GM19324 (cell line): Measurements from ENCODE around the gene DPM2.

Experiments
- ATAC-seq: cut with Tn5 transposase; IDR thresholded peaks from one replicate; pipeline ENCODE4 v1.9.1; 2021; ENCODE audit warnings: mild to moderate bottlenecking, moderate library complexity; ENCODE audit not compliant: unreplicated experiment, low FRiP score

DPM2 gene

GRCh38 chr9:127923046-127923445, 14.6 kb downstream of the DPM2 start:
- ATAC-seq: no peak

- no peak for ATAC-seq
These were observed 16.0 kb downstream of the DPM2 start for GRCh38 chr9:127921557-127922120.

GRCh38 chr9:127920794-127921193, 16.9 kb downstream of the DPM2 start:
- ATAC-seq: no peak

GRCh38 chr9:127919253-127919815, 18.3 kb downstream of the DPM2 start:
- ATAC-seq: no peak

GRCh38 chr9:127918183-127919107, 19.2 kb downstream of the DPM2 start:
- no peak for ATAC-seq

- ATAC-seq: no peak
These were observed 20.1 kb downstream of the DPM2 start for GRCh38 chr9:127917603-127918002.

GRCh38 chr9:127916720-127917581, 20.7 kb downstream of the DPM2 start, which contains the start of gene ST6GALNAC4:
Gene ST6GALNAC4, minus strand, starts transcription at chr9:127917041. Its CDS starts 622 bp downstream, at chr9:127916419.
- peak; percentile 78 for ATAC-seq

GRCh38 chr9:127915801-127916719, 21.6 kb downstream of the DPM2 start:
- no peak for ATAC-seq

- ATAC-seq: no peak
These were observed 22.3 kb downstream of the DPM2 start for GRCh38 chr9:127915325-127915752.

GRCh38 chr9:127913682-127914081, 24.0 kb downstream of the DPM2 start:
- no peak for ATAC-seq

GRCh38 chr9:127912882-127913281, 24.8 kb downstream of the DPM2 start:
- no peak for ATAC-seq

- ATAC-seq: no peak
These were observed 25.4 kb downstream of the DPM2 start for GRCh38 chr9:127912296-127912695.

GRCh38 chr9:127910613-127911205, 26.9 kb downstream of the DPM2 start:
- no peak for ATAC-seq

GRCh38 chr9:127909839-127910273, 27.8 kb downstream of the DPM2 start:
- ATAC-seq: no peak

- no peak for ATAC-seq
These were observed 29.1 kb downstream of the DPM2 start for GRCh38 chr9:127908660-127908926.

- ATAC-seq: no peak
These were observed 29.6 kb downstream of the DPM2 start for GRCh38 chr9:127907867-127908659.

GRCh38 chr9:127905788-127906191, 31.9 kb downstream of the DPM2 start:
- no peak for ATAC-seq

GRCh38 chr9:127905004-127905728, 32.5 kb downstream of the DPM2 start:
- ATAC-seq: no peak
